ENCODE results near the gene PRR5.

GRCh38 chr22:44759001-44759400 is 57.0 kb downstream of the PRR5 start:
- TF ChIP-seq TAF1 (CRISPR knock-in tag; IDR thresholded peaks at IDR 0.05): no peak
- TF ChIP-seq, protein P1, sequence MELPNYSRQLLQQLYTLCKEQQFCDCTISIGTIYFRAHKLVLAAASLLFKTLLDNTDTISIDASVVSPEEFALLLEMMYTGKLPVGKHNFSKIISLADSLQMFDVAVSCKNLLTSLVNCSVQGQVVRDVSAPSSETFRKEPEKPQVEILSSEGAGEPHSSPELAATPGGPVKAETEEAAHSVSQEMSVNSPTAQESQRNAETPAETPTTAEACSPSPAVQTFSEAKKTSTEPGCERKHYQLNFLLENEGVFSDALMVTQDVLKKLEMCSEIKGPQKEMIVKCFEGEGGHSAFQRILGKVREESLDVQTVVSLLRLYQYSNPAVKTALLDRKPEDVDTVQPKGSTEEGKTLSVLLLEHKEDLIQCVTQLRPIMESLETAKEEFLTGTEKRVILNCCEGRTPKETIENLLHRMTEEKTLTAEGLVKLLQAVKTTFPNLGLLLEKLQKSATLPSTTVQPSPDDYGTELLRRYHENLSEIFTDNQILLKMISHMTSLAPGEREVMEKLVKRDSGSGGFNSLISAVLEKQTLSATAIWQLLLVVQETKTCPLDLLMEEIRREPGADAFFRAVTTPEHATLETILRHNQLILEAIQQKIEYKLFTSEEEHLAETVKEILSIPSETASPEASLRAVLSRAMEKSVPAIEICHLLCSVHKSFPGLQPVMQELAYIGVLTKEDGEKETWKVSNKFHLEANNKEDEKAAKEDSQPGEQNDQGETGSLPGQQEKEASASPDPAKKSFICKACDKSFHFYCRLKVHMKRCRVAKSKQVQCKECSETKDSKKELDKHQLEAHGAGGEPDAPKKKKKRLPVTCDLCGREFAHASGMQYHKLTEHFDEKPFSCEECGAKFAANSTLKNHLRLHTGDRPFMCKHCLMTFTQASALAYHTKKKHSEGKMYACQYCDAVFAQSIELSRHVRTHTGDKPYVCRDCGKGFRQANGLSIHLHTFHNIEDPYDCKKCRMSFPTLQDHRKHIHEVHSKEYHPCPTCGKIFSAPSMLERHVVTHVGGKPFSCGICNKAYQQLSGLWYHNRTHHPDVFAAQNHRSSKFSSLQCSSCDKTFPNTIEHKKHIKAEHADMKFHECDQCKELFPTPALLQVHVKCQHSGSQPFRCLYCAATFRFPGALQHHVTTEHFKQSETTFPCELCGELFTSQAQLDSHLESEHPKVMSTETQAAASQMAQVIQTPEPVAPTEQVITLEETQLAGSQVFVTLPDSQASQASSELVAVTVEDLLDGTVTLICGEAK (IDR thresholded peaks at IDR 0.05): no peak
- TF ChIP-seq, protein P1 (CRISPR knock-in tag; IDR thresholded peaks at IDR 0.05): no peak
- TF ChIP-seq CREB3 (CRISPR knock-in tag; IDR thresholded peaks at IDR 0.05): no peak
- no peak for TF ChIP-seq ZNF549 (CRISPR knock-in tag; IDR thresholded peaks at IDR 0.05)
